ENCODE data around the gene MEGF11. TPM values are rescaled to one million over a fixed set of nuclear protein-coding genes. Genes with fewer than 3 reads are reported as not detected.
A peak's percentile ranks its signal among the peaks of the same experiment; 100 is the strongest.

Gene MEGF11
- total and polyA plus RNA-seq, 10 donors: 0.02 to 0.61 (median 0.23) TPM; not detected in 4

DNA sequence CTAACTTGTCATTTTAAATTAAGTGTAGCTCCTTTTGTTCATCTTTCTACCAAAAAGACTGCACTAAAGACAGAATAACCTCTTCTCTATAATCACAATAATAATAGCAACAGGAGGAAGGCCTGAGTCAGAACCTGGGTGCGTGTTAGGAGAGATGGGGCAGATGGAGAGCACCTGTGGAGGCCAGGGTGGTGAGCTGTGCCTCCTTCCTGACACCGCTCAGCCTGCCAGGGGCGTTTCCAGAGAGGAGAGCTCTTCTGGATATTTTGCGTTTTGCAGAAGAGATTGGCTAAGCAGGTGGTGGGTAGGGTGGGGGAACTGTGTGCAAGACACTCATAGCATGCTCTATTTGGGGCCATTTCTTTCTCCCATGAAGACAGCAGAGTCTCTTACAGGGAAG is 83.5 kb downstream of the MEGF11 start:
- H3K9me3 ChIP-seq: no peaks in the 10 kb centered on the region
- intact Hi-C loops (cut with DNase I; ENCODE audit: low total_unique reads): no loop called here
- peaks cover 0 to 37% (median 0%) of the 10 kb centered on the region in 7 donors for H3K27me3 ChIP-seq (replicated peaks in 1 of 7)
- no peaks in the 10 kb centered on the region for H3K4me1 ChIP-seq
- DNase-seq: peak; percentile 38
- no peak overlapping the region for H3K4me3 ChIP-seq
- H3K27ac ChIP-seq: no peak overlapping the region
- H3K36me3 ChIP-seq: no peaks in the 10 kb centered on the region
- 83 to 93% (median 89%) methylated on average over 4 of the region's 4 CpGs for WGBS, 5 donors
- no peak for TF ChIP-seq POLR2AphosphoS5 (IDR thresholded peaks at IDR 0.05)
- TF ChIP-seq, protein P1, sequence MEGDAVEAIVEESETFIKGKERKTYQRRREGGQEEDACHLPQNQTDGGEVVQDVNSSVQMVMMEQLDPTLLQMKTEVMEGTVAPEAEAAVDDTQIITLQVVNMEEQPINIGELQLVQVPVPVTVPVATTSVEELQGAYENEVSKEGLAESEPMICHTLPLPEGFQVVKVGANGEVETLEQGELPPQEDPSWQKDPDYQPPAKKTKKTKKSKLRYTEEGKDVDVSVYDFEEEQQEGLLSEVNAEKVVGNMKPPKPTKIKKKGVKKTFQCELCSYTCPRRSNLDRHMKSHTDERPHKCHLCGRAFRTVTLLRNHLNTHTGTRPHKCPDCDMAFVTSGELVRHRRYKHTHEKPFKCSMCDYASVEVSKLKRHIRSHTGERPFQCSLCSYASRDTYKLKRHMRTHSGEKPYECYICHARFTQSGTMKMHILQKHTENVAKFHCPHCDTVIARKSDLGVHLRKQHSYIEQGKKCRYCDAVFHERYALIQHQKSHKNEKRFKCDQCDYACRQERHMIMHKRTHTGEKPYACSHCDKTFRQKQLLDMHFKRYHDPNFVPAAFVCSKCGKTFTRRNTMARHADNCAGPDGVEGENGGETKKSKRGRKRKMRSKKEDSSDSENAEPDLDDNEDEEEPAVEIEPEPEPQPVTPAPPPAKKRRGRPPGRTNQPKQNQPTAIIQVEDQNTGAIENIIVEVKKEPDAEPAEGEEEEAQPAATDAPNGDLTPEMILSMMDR (IDR thresholded peaks at IDR 0.05 in 8 of 11, conservative IDR thresholded peaks at IDR 0.05 in 3 of 11): no peak
- TF ChIP-seq POLR2A (IDR thresholded peaks at IDR 0.05): no peak

DNA sequence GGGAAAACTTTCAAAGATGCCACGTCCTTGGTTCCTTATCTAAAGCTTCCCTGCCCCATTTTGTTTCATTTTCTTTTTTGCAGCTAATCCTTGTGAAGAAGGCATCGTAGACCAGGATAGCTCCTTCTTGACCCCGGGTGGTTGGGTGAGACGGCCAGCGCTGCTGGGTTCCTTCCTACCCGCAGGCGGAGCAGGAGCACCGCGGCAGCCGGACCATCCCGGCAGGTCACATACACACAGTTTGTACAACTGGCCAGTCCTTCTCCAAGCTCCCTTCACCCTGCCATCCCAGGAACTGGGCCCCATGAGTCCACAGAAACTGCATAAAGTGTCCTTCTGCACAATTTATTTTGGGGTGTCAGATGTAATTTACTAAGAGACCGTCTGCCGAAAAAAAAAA is 83.9 kb downstream of the MEGF11 start:
- no peak for TF ChIP-seq POLR2AphosphoS5 (IDR thresholded peaks at IDR 0.05)
- intact Hi-C loops (cut with DNase I; ENCODE audit: low total_unique reads): no loop called here
- Histone ChIP-seq H3K9me3 (no peaks in the 10 kb centered on the region), H3K36me3 (no peaks in the 10 kb centered on the region), H3K4me1 (no peaks in the 10 kb centered on the region), H3K27me3 (replicated peaks in 1 of 7) (peaks cover 0 to 37% (median 0%) of the 10 kb centered on the region in 7 donors), H3K4me3 (no peak overlapping the region), H3K27ac (no peak overlapping the region)
- WGBS, 5 donors: 63 to 80% (median 76%) methylated on average over 13 of the region's 13 CpGs
- DNase-seq: peak; percentile 64

DNA sequence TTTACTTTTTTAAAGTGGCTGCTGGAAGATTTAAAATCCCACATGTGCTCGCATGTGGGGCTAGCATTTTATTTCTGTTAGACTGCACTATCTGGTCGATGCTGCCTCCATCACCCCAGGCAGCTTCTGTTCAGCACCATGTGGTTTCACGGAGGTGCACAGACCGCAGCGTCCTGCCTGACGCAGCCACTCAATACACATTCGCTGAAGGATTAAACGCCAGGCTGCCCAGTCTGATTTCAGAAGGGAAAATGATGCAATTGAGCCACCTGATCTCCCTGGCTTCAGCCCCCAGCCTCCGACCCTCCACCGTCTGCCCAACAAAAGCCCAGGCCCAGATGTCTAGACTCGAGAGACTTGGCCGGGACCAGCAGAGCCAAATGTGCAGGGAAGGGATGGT is 84.5 kb downstream of the MEGF11 start:
- Histone ChIP-seq H3K4me3 (no peak overlapping the region), H3K27me3 (replicated peaks in 1 of 7) (peaks cover 0 to 32% (median 0%) of the 10 kb centered on the region in 7 donors), H3K27ac (no peak overlapping the region), H3K4me1 (no peaks in the 10 kb centered on the region), H3K9me3 (no peaks in the 10 kb centered on the region), H3K36me3 (no peaks in the 10 kb centered on the region)
- 73 to 90% (median 83%) methylated on average over 12 of the region's 12 CpGs for WGBS, 5 donors
- DNase-seq: peak; percentile 66
- intact Hi-C loops (cut with DNase I; ENCODE audit: low total_unique reads): no loop called here
- TF ChIP-seq, protein P1 (IDR thresholded peaks at IDR 0.05 in 8 of 11, conservative IDR thresholded peaks at IDR 0.05 in 3 of 11): no peak
- no peak for TF ChIP-seq POLR2A (IDR thresholded peaks at IDR 0.05)

DNA sequence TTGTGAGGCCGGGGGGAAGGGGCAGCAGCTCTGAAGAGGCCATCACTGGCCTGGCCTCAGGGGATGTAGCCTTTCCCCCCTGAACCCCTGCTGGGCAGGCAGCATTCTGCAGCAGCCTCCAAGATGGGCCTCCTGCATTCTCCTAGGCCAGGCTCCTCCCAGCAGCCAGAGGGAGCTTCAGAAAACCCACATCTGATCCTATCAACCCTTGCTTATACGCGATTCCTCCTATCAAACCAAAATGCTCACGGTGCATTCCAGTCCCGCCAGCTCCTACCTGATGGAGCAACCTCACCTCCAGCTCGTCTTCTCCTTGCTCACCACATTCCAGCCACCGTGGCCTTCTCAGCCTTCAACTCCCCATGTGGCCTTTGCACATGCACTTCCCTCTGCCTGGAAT is 85.7 kb downstream of the MEGF11 start:
- intact Hi-C loops (cut with DNase I; ENCODE audit: low total_unique reads): no loop called here
- Histone ChIP-seq H3K36me3 (no peaks in the 10 kb centered on the region), H3K27ac (no peak overlapping the region), H3K27me3 (replicated peaks in 1 of 7) (peaks cover 0 to 23% (median 0%) of the 10 kb centered on the region in 7 donors), H3K4me3 (no peak overlapping the region), H3K4me1 (no peaks in the 10 kb centered on the region), H3K9me3 (no peaks in the 10 kb centered on the region)
- no peak for DNase-seq
- 86 to 92% (median 86%) methylated on average over 7 of the region's 7 CpGs for WGBS, 5 donors
- TF ChIP-seq, protein P1 (IDR thresholded peaks at IDR 0.05 in 8 of 11, conservative IDR thresholded peaks at IDR 0.05 in 3 of 11): no peak
- TF ChIP-seq POLR2A (IDR thresholded peaks at IDR 0.05): no peak
- no peak for TF ChIP-seq POLR2AphosphoS5 (IDR thresholded peaks at IDR 0.05)

DNA sequence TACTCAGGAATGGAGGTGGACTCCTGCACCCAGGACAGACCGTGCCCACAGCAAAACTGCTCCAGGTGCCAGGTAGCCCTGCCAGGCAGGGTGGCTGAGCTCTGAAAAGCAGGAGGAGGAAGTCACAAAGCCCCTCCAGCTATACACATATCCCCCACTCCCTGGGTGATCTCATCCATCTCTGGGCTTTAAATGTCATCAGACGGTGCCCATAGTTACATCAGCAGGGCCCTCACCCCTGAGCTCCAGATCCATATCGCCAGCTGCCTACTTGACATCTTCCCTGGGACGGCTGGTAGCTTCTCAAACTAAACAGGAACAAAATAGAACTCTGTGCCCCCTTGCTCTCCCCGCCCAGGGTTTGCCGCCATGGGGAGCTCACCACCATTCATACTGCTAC is 87.7 kb downstream of the MEGF11 start:
- 77 to 92% (median 87%) methylated on average over 6 of the region's 6 CpGs for WGBS, 5 donors
- peaks cover 0 to 3% (median 0%) of the 10 kb centered on the region in 7 donors for H3K27me3 ChIP-seq (replicated peaks in 1 of 7)
- no peak for DNase-seq
- no peaks in the 10 kb centered on the region for H3K36me3 ChIP-seq
- H3K4me3 ChIP-seq: no peak overlapping the region
- intact Hi-C loops (cut with DNase I; ENCODE audit: low total_unique reads): no loop called here
- no peaks in the 10 kb centered on the region for H3K9me3 ChIP-seq
- TF ChIP-seq POLR2A (IDR thresholded peaks at IDR 0.05) (no peak), POLR2AphosphoS5 (IDR thresholded peaks at IDR 0.05) (no peak)
- TF ChIP-seq, protein P1 (IDR thresholded peaks at IDR 0.05 in 8 of 11, conservative IDR thresholded peaks at IDR 0.05 in 3 of 11): no peak
- no peak overlapping the region for H3K27ac ChIP-seq
- H3K4me1 ChIP-seq: no peaks in the 10 kb centered on the region
